HG03103 (cell line): ENCODE data around the gene ITGA3.

ENCODE experiments used
- ATAC-seq: cut with Tn5 transposase; IDR thresholded peaks from one replicate; pipeline ENCODE4 v1.9.1; 2021; ENCODE audit warnings: low read depth; ENCODE audit not compliant: unreplicated experiment

The ITGA3 gene

GRCh38 chr17:50105811-50106210, 49.9 kb downstream of the ITGA3 start:
- no peak for ATAC-seq

- no peak for ATAC-seq
Measured at GRCh38 chr17:50106393-50107131, 50.7 kb downstream of the ITGA3 start.

- no peak for ATAC-seq
Measured at GRCh38 chr17:50107790-50108414, 52.0 kb downstream of the ITGA3 start.

GRCh38 chr17:50108556-50108955, 52.6 kb downstream of the ITGA3 start:
- no peak for ATAC-seq

GRCh38 chr17:50109207-50109606, 53.3 kb downstream of the ITGA3 start:
- no peak for ATAC-seq

GRCh38 chr17:50109785-50110184, 53.9 kb downstream of the ITGA3 start:
- no peak for ATAC-seq

- no peak for ATAC-seq
Measured at GRCh38 chr17:50110591-50111349, 54.9 kb downstream of the ITGA3 start.

GRCh38 chr17:50111673-50112655, 56.1 kb downstream of the ITGA3 start:
- ATAC-seq: no peak

GRCh38 chr17:50112694-50113093, 56.8 kb downstream of the ITGA3 start:
- no peak for ATAC-seq

GRCh38 chr17:50113624-50114320, 57.9 kb downstream of the ITGA3 start:
- ATAC-seq: no peak

GRCh38 chr17:50114401-50114800, 58.5 kb downstream of the ITGA3 start:
- ATAC-seq: no peak

GRCh38 chr17:50114849-50115357, 59.0 kb downstream of the ITGA3 start:
- no peak for ATAC-seq

- ATAC-seq: no peak
Measured at GRCh38 chr17:50115756-50116155, 59.8 kb downstream of the ITGA3 start.

- no peak for ATAC-seq
Measured at GRCh38 chr17:50117202-50118051, 61.5 kb downstream of the ITGA3 start.

- no peak for ATAC-seq
Measured at GRCh38 chr17:50118076-50118827, 62.3 kb downstream of the ITGA3 start.

- ATAC-seq: no peak
Measured at GRCh38 chr17:50118828-50119218, 62.9 kb downstream of the ITGA3 start.

GRCh38 chr17:50120475-50121253, 64.8 kb downstream of the ITGA3 start:
- no peak for ATAC-seq
